ENCODE data around the gene OCSTAMP.

Gene OCSTAMP

GRCh38 chr20:46573234-46573633 is 22.8 kb upstream of the OCSTAMP start:
- no peak for DNase-seq

GRCh38 chr20:46572790-46573189 is 22.3 kb upstream of the OCSTAMP start:
- no peak for DNase-seq

GRCh38 chr20:46572153-46572552 is 21.7 kb upstream of the OCSTAMP start:
- no peak for DNase-seq

GRCh38 chr20:46571418-46571817 is 21.0 kb upstream of the OCSTAMP start:
- no peak for DNase-seq

- no peak for DNase-seq
Measured at GRCh38 chr20:46570956-46571355, 20.5 kb upstream of the OCSTAMP start.

GRCh38 chr20:46569961-46570360 is 19.5 kb upstream of the OCSTAMP start:
- no peak for DNase-seq

- DNase-seq = no peak
Measured at GRCh38 chr20:46568570-46569129, 18.2 kb upstream of the OCSTAMP start.

- DNase-seq = no peak
Measured at GRCh38 chr20:46566125-46566524, 15.7 kb upstream of the OCSTAMP start.

- DNase-seq = no peak
Measured at GRCh38 chr20:46564241-46564957, 13.9 kb upstream of the OCSTAMP start.

- DNase-seq = no peak
Measured at GRCh38 chr20:46563860-46564221, 13.4 kb upstream of the OCSTAMP start.

GRCh38 chr20:46563170-46563859 is 12.9 kb upstream of the OCSTAMP start:
- no peak for DNase-seq

GRCh38 chr20:46562373-46563169 is 12.1 kb upstream of the OCSTAMP start:
- DNase-seq = peak; percentile 56

GRCh38 chr20:46562009-46562372 is 11.5 kb upstream of the OCSTAMP start:
- DNase-seq = no peak

- DNase-seq = no peak
Measured at GRCh38 chr20:46559685-46560440, 9.4 kb upstream of the OCSTAMP start.

- no peak for DNase-seq
Measured at GRCh38 chr20:46559001-46559400, 8.5 kb upstream of the OCSTAMP start.

- no peak for DNase-seq
Measured at GRCh38 chr20:46558511-46558959, 8.1 kb upstream of the OCSTAMP start.

GRCh38 chr20:46557231-46557956 is 6.9 kb upstream of the OCSTAMP start:
- no peak for DNase-seq

- DNase-seq = no peak
Measured at GRCh38 chr20:46555370-46555956, 5.0 kb upstream of the OCSTAMP start.

GRCh38 chr20:46554828-46555227 is 4.4 kb upstream of the OCSTAMP start:
- no peak for DNase-seq

GRCh38 chr20:46553926-46554325 is 3.5 kb upstream of the OCSTAMP start:
- DNase-seq = no peak

Measured in NCI-H526 treated with DMSO at 0.1 percent for 48 hours (cell line).